ENCODE results near the gene LRRC3.

Gene LRRC3

GRCh38 chr21:44456915-44457736, 1.8 kb downstream of the LRRC3 start:
- no peak for DNase-seq (ENCODE audit: low read depth in 2 of 2)

- no peak for DNase-seq (ENCODE audit: low read depth in 2 of 2)
Measured at GRCh38 chr21:44458971-44459711, 3.8 kb downstream of the LRRC3 start.

- no peak for DNase-seq (ENCODE audit: low read depth in 2 of 2)
Measured at GRCh38 chr21:44459712-44460440, 4.6 kb downstream of the LRRC3 start.

GRCh38 chr21:44460441-44460755, 5.1 kb downstream of the LRRC3 start:
- DNase-seq (ENCODE audit: low read depth in 2 of 2), result no peak

- no peak for DNase-seq (ENCODE audit: low read depth in 2 of 2)
Measured at GRCh38 chr21:44461005-44461404, 5.7 kb downstream of the LRRC3 start.

GRCh38 chr21:44461464-44462001, 6.2 kb downstream of the LRRC3 start:
- DNase-seq (ENCODE audit: low read depth in 2 of 2), result no peak

GRCh38 chr21:44462086-44462833, 7.0 kb downstream of the LRRC3 start:
- DNase-seq (ENCODE audit: low read depth in 2 of 2), result no peak

GRCh38 chr21:44462834-44463200, 7.5 kb downstream of the LRRC3 start:
- no peak for DNase-seq (ENCODE audit: low read depth in 2 of 2)

GRCh38 chr21:44463724-44464123, 8.4 kb downstream of the LRRC3 start:
- no peak for DNase-seq (ENCODE audit: low read depth in 2 of 2)

- no peak for DNase-seq (ENCODE audit: low read depth in 2 of 2)
Measured at GRCh38 chr21:44464351-44464750, 9.0 kb downstream of the LRRC3 start.

- DNase-seq (ENCODE audit: low read depth in 2 of 2), result no peak
Measured at GRCh38 chr21:44466351-44466954, 11.1 kb downstream of the LRRC3 start.

GRCh38 chr21:44466996-44467858, 11.9 kb downstream of the LRRC3 start:
- no peak for DNase-seq (ENCODE audit: low read depth in 2 of 2)

- no peak for DNase-seq (ENCODE audit: low read depth in 2 of 2)
Measured at GRCh38 chr21:44467859-44468195, 12.5 kb downstream of the LRRC3 start.

GRCh38 chr21:44471341-44471740, 16.0 kb downstream of the LRRC3 start:
- no peak for DNase-seq (ENCODE audit: low read depth in 2 of 2)

GRCh38 chr21:44471996-44472395, 16.7 kb downstream of the LRRC3 start:
- no peak for DNase-seq (ENCODE audit: low read depth in 2 of 2)

- no peak for DNase-seq (ENCODE audit: low read depth in 2 of 2)
Measured at GRCh38 chr21:44473915-44474555, 18.7 kb downstream of the LRRC3 start.

GRCh38 chr21:44475266-44475845, 20.0 kb downstream of the LRRC3 start:
- no peak for DNase-seq (ENCODE audit: low read depth in 2 of 2)

- DNase-seq (ENCODE audit: low read depth in 2 of 2), result no peak
Measured at GRCh38 chr21:44477131-44477530, 21.8 kb downstream of the LRRC3 start.

GRCh38 chr21:44477712-44478111, 22.4 kb downstream of the LRRC3 start:
- no peak for DNase-seq (ENCODE audit: low read depth in 2 of 2)

All from stimulated activated CD4-positive, alpha-beta T cell treated with anti-CD3 and anti-CD28 coated beads, Interleukin-15, amount 100 ng/mL, for 48 hours (primary cell).